ENCODE data around the gene MYCN.

The MYCN gene

DNA sequence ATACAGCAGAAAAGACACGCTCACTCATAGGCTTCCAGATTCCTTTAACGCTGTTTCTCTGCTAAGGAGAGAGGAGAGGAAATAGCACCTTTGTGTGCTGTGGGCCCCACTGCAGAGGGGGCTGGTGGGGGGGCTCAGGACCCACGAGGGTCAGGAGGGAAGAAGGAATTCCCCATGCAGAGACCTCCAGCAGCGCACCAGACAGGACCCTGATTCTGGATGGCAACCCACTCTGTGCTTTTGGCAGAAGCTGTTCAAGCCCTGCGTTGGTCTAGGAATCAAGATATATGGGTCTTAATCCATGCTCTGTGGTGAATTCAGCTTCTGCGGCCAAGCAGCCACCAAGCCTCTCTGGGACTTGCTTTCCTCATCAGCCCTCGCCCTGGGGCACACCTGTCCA lies 31.0 kb downstream of the MYCN start:
- TF ChIP-seq, protein P1, sequence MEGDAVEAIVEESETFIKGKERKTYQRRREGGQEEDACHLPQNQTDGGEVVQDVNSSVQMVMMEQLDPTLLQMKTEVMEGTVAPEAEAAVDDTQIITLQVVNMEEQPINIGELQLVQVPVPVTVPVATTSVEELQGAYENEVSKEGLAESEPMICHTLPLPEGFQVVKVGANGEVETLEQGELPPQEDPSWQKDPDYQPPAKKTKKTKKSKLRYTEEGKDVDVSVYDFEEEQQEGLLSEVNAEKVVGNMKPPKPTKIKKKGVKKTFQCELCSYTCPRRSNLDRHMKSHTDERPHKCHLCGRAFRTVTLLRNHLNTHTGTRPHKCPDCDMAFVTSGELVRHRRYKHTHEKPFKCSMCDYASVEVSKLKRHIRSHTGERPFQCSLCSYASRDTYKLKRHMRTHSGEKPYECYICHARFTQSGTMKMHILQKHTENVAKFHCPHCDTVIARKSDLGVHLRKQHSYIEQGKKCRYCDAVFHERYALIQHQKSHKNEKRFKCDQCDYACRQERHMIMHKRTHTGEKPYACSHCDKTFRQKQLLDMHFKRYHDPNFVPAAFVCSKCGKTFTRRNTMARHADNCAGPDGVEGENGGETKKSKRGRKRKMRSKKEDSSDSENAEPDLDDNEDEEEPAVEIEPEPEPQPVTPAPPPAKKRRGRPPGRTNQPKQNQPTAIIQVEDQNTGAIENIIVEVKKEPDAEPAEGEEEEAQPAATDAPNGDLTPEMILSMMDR (IDR thresholded peaks at IDR 0.05; ENCODE audit: borderline replicate concordance, insufficient read depth, low read depth, low read length) = no peak
- no peak overlapping the region for H3K4me3 ChIP-seq (ENCODE audit: low read depth, low read length)

DNA sequence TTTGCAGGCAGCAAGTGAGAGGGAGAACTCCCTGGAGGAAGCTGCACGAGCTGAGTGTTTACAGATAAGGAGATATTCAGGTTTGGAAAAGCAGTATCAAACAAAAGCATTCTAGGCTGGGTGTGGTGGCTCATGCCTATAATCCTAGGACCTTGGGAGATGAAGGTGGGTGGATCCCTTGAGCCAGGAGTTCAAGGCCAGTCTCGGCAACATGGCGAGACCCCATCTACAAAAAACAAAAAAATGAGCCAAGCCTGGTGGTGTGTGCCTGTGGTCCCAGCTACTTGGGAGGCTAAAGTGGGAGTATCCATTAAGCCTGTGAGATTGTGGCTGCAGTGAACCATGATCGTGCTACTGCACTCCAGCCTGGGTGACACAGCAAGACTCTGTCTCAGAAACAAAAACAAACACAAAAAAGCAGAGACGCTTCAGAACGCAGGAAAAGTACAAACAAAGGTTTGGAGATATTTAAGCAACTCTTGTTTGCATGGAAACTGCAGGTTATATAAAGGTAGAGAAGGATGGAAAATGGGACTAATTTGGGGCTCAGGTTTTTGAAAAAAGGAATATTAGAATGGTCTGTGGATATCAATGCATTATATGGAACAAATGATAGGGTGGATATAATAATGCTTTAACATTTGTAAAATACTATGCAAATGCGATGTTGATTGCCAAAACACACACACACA lies 31.6 kb downstream of the MYCN start:
- TF ChIP-seq, protein P1 (IDR thresholded peaks at IDR 0.05; ENCODE audit: borderline replicate concordance, insufficient read depth, low read depth, low read length) = no peak
- H3K4me3 ChIP-seq (ENCODE audit: low read depth, low read length) = no peak overlapping the region

DNA sequence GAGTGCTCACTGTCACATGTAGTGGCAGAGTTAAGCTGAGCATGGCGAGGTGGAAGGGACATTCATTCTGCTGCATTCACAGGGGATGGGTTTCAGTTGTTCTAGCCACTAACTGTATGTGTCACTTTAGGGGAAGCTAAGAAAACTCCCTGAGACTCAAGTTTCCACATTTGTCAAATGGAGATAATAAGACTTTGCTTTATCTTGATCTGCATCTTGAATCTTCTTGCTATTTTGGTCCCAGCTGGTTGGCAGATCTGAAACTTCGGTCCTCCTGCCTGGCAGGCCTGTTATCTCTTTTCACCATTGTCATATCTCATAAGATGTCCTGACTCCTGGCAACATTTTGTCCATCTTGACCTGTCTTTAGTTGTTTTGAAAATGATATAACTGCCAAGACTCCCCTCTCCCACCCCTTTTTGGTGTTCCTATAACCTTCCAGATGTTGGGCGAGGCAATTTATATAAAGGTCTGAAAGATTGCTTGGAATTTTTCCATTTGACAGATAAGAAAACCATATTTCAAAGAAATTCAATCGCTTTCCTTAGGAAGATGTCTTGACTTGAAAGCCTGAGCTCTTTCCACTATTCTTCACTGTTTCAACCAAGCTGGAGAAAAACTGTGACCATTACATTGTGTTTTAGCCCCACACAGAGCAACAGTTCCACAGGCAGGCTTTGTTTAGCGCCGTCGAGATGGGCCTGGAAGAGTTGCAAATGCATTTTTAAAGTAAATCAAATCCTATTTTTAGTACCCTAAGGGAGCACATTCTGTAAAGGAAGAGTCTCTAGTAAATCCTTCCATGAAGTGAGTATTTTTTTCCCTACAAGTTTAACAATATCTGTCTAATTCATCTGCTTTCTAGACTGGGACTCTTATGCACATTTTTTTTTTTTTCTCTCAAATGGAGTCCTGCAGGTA lies 33.4 kb downstream of the MYCN start:
- TF ChIP-seq, protein P1 (IDR thresholded peaks at IDR 0.05; ENCODE audit: borderline replicate concordance, insufficient read depth, low read depth, low read length) = no peak
- H3K4me3 ChIP-seq (ENCODE audit: low read depth, low read length) = no peak overlapping the region

DNA sequence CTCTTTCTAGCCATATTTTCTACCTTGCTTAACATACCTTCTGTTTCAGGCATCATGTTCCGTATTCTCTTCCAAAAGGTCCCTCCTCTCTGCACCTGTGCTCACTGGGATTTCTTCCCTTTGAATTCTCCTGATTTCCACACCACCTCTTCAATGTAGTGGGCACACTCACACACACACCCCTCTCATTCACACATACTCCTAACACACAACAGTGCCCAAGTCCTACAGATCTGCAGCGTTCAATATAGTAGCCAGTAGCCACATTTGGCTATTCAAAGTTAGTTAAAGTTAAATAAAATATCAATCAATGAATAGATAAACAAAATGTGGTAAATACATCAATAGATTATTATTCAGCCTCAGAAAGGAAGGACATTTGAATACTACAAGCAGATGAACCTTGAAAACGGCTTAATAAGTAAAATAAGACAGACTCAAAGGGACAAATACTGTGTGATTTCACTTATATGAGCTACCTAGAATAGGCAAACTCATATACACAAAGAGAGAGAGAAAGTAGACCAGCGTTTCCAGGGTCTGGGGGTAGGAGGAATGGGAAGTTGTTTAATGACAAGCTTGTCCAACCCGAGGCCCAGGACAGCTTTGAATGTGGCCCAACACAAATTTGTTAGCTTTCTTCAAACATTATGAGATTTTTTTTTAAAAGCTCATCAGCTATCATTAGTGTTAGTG lies 34.4 kb downstream of the MYCN start:
- TF ChIP-seq, protein P1 (IDR thresholded peaks at IDR 0.05; ENCODE audit: borderline replicate concordance, insufficient read depth, low read depth, low read length) = no peak
- H3K4me3 ChIP-seq (ENCODE audit: low read depth, low read length) = no peak overlapping the region

DNA sequence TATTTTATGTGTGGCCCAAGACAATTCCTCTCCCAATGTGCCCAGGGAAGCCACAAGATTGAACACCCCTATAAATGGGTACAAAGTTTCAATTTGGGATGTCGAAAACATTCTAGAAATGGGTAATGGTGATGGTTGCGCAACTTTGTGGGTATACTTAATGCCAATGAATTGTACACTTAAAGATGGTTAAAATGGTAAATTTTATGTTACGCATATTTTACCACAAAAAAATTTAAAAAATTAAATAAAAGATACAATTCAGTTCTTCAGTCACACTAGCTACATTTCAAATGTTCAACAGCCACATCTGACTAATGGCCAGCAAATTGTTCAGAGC lies 34.9 kb downstream of the MYCN start:
- TF ChIP-seq, protein P1 (IDR thresholded peaks at IDR 0.05; ENCODE audit: borderline replicate concordance, insufficient read depth, low read depth, low read length) = no peak

DNA sequence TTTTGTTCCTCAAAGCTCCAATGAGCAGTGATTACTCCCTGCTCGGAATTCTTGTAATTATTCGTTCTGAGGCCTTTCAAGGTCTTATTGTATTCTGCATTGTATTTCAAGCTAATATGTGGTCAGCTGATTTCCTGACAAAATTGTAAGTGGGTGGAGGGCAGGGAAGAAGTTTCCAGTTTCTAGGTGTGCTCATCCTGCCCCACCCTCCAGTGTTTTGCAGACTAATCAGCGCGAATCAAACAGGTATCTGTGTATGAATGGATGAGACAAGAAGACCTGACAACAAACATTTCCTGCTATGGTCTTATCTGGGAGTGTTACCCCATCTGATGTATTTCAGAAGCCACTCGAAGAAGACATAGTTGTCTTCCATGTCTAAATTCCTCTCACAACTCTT lies 35.3 kb downstream of the MYCN start:
- TF ChIP-seq, protein P1 (IDR thresholded peaks at IDR 0.05; ENCODE audit: borderline replicate concordance, insufficient read depth, low read depth, low read length) = no peak
- H3K4me3 ChIP-seq (ENCODE audit: low read depth, low read length) = no peak overlapping the region

More for the DNA sequence above, 34.9 kb downstream of the MYCN start:
- no peak overlapping the region for H3K4me3 ChIP-seq (ENCODE audit: low read depth, low read length)
